Retinal pigment epithelial cell (primary cell): ENCODE results near the gene MISP.

Experiments
- DNase-seq: peaks from one replicate; pipeline ENCODE4 v3.0.0-alpha.2; 2010; ENCODE audit warnings: low read depth
- H3K4me3 ChIP-seq: 2 replicates; pipeline ENCODE4 v1.5.1; 2011; ENCODE audit warnings: mild to moderate bottlenecking, low read length, control low read depth, moderate library complexity
- CTCF ChIP-seq: conservative IDR thresholded peaks from 2 replicates; pipeline ENCODE4 v1.5.1; 2011; ENCODE audit warnings: low read depth, low read length, control low read depth, inconsistent platforms

MISP gene

GRCh38 chr19:792306-792885 lies 41.5 kb downstream of the MISP start:
- no peak overlapping the region for H3K4me3 ChIP-seq
- TF ChIP-seq CTCF = no peak
- DNase-seq = no peak

GRCh38 chr19:793806-794205 lies 42.9 kb downstream of the MISP start:
- no peak overlapping the region for H3K4me3 ChIP-seq
- TF ChIP-seq CTCF = no peak
- DNase-seq = no peak

GRCh38 chr19:795073-795611 lies 44.2 kb downstream of the MISP start:
- no peak overlapping the region for H3K4me3 ChIP-seq
- no peak for TF ChIP-seq CTCF
- no peak for DNase-seq

GRCh38 chr19:795691-796581 lies 45.0 kb downstream of the MISP start:
- DNase-seq = no peak
- H3K4me3 ChIP-seq = peak overlapping the region; percentile 62
- no peak for TF ChIP-seq CTCF

GRCh38 chr19:796692-797527 lies 46.0 kb downstream of the MISP start, which contains the start of gene PTBP1:
Gene PTBP1, plus strand, starts transcription at chr19:797452. Its CDS starts 46 bp downstream, at chr19:797498.
- no peak for TF ChIP-seq CTCF
- peak; percentile 100 for DNase-seq

GRCh38 chr19:797528-798414 lies 46.9 kb downstream of the MISP start:
- peak overlapping the region; percentile 92 for H3K4me3 ChIP-seq
- no peak for DNase-seq
- no peak for TF ChIP-seq CTCF

More at GRCh38 chr19:796692-797527, 46.0 kb downstream of the MISP start, which contains the start of gene PTBP1:
- H3K4me3 ChIP-seq = peak within 1 kb of the TSS; percentile 92
